HG02884 (cell line): ENCODE results near the gene SNF8.

Experiments used
- ATAC-seq: cut with Tn5 transposase; IDR thresholded peaks from one replicate; pipeline ENCODE4 v1.9.1; 2021; ENCODE audit warnings: mild to moderate bottlenecking, moderate library complexity; ENCODE audit not compliant: unreplicated experiment

The SNF8 gene

GRCh38 chr17:48930435-48930873 is 14.2 kb downstream of the SNF8 start:
- ATAC-seq = no peak

DNA sequence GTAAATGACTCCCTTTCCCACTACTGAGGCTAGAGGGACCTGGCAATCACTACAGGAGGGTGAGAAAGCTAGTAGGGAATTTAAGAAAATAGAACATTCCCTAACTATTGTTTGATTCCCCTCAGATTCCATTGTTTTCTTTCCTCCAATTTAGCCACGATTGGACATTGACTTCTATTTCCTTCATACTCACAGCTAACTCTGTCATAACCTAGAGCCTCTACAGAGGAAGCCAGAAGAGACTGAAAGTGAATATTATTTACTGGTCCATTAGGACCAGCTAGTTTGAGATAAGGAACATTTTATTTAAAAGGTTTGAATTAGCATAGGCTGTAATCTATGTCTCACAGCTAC is 14.9 kb downstream of the SNF8 start:
- ATAC-seq = no peak

DNA sequence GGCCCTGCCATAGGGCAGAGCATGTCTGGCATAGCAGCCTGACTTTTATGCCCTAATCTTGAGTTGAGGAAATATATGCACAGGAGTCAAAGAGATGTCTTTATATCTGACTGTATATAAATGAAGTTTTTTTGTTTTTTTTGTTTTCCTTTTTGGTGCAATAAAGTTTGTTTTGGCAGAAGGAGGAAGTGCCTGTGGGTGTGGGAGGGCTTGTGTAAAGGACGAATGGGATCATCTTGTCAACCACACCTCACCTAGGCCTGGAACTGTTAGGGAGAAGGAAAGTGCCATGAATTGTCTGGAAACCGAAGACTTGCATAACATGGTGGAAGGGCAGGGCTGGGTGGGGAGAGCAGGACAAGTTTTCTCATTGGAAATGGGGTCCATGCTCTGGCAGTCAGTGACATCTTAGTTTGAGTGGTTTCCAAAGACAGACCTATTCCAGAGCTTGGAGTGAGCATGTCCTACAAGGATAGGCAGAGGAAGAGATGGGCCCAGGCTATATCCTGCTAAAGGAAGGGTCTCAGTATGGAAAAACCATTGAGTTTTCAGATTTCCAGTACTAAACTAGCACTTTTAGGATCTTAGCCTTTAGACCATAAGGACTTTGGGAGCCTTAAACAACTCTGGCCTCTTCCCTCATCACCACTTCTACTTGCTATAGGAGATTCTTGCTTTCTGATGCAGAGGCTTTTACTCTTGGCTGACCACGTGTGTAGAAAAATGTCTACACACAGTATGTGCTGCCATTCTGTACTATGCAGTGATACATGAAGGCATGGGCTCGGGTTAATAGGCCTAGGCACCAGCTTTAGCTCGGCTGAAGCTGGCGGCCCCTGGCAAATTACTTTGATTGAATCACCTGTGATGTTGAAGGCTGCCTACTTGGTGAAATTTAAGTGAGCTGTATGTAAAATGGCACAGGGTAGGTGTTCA is 15.5 kb downstream of the SNF8 start:
- no peak for ATAC-seq

GRCh38 chr17:48927978-48928745 is 16.5 kb downstream of the SNF8 start:
- no peak for ATAC-seq

DNA sequence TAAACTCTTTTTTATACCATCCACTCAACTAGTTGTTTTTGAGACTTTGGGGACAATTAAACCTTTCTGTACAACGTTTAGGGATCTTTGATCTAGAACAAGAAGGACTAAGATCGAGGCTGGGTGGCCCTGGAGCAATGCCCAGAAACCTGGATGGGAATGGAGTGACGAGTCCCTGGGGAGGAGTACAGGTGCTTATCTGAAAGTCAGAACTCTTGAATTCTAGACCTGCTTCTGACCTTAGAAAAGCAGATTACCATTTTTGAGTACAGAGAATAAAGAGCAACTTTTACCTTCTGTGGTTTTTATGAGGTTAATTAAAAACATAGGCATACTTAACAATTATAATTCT is 18.7 kb downstream of the SNF8 start:
- ATAC-seq = no peak

DNA sequence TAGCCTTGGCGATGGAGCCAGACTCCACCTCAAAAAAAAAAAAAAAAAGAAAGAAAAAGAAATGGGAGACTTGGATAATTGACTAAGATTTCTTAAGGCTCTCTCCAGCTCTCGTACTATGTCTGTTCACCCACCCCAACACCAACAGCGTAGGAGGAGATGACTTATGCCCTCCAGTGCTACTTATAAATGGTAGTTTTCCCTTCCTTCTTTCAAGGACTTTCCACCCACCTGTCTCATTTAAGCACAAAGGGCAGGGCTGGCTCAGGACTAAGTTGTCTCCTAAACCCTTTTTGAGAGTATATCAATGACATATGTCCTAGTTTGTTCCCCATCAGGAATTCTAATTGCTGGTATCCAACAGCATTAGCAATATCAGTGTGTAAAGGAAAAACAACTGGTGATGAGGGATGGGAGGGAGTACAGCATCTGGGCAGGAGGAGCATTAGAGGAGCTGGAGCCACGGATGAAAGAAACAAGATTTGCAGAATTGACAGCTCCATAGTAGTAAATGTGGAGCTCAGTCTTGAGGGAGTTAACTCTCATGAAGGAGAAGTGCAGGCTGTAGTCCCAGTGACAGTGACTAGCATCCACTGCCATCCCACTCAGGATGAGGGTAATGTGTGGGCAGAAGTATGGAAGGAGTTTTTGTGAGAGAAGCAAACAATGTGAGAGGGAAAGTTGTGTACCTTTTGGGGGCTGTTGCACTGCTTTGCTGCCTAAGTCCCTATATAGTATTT is 19.2 kb downstream of the SNF8 start:
- ATAC-seq = no peak

DNA sequence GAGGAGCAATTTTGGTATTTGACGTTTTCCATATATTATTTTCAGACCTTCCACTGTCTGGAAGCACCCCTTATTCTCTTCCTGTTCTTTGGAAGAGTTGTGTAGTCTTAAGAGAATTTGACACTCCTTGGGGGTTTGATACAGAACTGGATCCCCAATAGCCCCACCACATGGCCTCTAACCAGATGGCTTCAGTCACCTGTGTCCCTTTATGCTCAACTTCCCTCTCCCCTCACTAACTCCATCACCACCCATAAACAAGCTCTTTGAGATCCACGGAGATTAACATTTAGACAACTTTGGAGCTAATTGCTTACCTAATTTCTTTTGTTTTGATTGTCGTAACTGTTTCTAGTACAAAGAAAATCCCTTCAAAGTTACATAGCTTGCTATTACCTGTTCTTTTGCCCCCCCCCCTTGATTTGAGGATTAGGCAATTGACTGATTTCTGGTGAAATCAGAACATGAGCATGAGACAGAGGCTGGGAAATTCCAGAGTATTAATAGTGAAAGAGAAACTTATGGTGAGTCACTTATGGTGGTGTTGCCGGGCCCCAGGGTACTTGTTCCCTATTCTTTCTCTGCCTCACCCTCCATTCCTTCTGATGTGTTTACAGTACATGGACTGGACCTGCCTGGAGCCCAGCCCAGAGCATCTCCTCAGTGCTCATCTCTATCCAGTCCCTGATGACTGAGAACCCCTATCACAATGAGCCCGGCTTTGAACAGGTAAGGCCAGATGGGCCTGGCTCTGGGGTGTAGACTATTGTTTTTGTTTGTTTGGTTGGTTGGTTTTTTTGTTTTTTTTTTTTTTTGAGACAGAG is 29.0 kb downstream of the SNF8 start:
- peak; percentile 77 for ATAC-seq

DNA sequence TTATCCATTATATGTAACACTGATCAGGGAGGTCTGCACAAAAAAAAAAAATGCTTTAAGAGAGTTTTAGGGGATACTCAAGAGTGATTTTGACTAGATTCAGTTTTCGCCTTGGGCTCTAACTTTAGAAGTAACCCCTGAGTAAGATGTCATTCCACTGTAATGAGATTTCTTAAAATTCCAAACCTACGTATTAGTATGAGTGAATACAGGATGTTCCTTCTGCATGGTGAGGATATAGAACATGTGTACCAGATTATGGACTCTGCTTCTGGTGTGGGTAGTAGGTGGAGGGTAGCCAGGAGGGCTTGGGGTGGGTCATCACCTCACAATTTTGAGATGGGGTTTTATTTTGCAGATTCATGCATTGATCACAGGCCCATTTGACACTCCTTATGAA is 32.2 kb downstream of the SNF8 start:
- no peak for ATAC-seq

DNA sequence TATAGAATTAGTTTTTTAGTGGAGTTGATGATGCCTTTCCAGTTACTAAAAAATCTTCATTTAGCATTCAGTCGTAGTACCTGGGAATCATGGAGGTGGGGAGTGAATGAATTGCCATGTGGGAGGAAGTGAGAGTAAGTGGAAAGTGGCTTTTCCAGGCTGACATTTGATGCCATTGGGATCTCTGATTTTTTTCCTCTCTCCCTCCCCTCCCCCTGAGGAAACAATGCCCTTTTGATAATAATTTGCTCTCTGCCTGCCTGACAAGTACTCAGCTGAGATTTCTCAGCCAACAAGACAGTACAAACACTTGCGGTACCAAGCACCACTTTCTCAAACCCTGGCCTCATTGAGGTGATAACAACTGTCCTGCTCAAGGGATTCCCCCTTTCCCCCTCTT is 34.3 kb downstream of the SNF8 start:
- no peak for ATAC-seq

DNA sequence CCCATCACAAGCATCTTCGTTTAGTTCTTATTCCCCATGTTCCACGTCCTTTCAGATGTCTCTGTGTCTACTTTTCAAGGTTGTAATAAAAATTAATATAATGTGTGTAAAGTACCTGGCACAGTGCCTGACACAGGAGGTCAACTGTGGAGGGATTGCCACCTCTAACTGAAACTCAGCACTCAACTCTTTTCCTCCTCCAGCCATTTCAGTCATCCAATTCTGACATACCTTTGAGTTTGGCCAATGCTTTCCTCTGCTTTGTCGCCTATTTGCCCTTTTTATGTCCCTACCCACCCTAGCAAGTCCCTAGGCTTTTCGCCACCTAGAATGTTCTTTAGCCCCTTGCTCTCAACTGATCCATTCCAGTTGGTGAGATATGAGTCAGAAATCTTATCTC is 34.9 kb downstream of the SNF8 start:
- no peak for ATAC-seq

GRCh38 chr17:48908853-48909394 is 35.7 kb downstream of the SNF8 start:
- no peak for ATAC-seq

- peak; percentile 79 for ATAC-seq
These were observed 36.4 kb downstream of the SNF8 start, which contains the start of gene UBE2Z for GRCh38 chr17:48908047-48908843. UBE2Z (plus strand) TSS chr17:48908407; CDS start chr17:48908504, 97 bp downstream.

DNA sequence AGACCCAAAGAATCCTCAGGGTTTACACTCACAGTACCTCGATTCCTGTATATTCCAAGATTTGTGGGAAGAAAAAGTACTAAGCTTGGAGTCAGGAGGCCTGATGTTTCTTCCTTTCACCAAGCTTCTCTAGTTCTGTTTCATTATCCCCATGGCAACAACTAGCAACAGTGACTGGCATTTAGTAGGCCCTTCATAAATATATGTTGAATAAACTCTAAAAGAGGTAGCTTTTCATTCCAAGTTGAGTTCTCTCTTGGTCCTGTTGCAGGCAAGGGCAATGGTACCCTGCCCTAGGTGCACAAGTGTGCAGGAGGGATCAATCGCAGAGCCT is 37.0 kb downstream of the SNF8 start:
- ATAC-seq = no peak

GRCh38 chr17:48905987-48906515 is 38.6 kb downstream of the SNF8 start:
- no peak for ATAC-seq

GRCh38 chr17:48904428-48904827 is 40.2 kb downstream of the SNF8 start:
- ATAC-seq = no peak

GRCh38 chr17:48903401-48903800 is 41.2 kb downstream of the SNF8 start:
- no peak for ATAC-seq

DNA sequence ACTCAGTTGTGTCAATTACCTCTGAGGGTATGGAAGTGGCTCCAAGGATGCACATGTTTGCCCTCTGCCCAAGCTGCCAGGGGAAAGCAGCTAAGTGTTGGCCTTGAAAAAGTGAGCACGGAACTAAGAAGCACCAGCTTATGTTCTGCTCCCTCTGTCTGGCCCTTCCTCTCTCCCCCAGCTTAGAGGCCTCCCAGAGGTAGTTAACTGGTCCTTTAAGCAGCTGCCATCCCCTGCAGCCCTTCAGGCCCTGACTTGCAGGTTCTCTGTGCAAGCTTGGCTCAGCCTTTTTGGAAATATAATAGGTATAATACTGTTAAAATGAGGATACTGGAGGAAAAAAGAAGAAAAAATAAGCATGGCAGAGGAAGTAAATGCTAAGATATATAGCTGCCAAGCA is 43.4 kb downstream of the SNF8 start:
- no peak for ATAC-seq

DNA sequence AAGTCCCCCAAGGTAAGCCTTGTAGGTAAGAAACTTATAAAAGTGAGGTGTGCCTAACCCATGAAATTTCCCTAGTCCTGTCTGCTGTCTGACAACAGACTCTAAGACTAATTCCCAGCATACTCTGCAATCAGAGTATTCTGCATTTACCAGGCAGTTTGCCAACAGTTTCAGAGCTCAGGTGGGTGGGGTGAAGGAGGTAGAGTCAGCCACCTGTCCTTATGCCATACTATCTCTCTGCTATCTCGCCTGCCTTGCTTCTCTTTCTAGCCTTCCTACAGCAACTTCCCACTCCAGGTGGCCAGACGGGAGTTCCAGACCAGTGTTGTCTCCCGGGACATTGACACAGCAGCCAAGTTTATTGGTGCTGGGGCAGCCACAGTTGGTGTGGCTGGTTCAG is 49.8 kb downstream of the SNF8 start:
- ATAC-seq = no peak
